Measurements from ENCODE around the gene SLC35F1.

Gene SLC35F1

GRCh38 chr6:118207947-118208346 lies 300.9 kb downstream of the SLC35F1 start:
- Histone ChIP-seq H3K4me1 (ENCODE audit: control insufficient read depth, insufficient read depth, low read length) (peaks cover 6% of the 10 kb centered on the region), H3K36me3 (ENCODE audit: control insufficient read depth, insufficient read depth, low read length) (no peaks in the 10 kb centered on the region), H3K9me3 (ENCODE audit: control insufficient read depth, insufficient read depth, low read length) (no peaks in the 10 kb centered on the region), H3K27me3 (ENCODE audit: control insufficient read depth, insufficient read depth, low read length) (no peaks in the 10 kb centered on the region), H3K9ac (ENCODE audit: low read depth, low read length) (no peak overlapping the region), H3K4me3 (ENCODE audit: low read depth, low read length) (no peak overlapping the region)

GRCh38 chr6:118212451-118213173 lies 305.5 kb downstream of the SLC35F1 start:
- Histone ChIP-seq H3K9ac (ENCODE audit: low read depth, low read length) (no peak overlapping the region), H3K9me3 (ENCODE audit: control insufficient read depth, insufficient read depth, low read length) (no peaks in the 10 kb centered on the region), H3K4me1 (ENCODE audit: control insufficient read depth, insufficient read depth, low read length) (peaks cover 6% of the 10 kb centered on the region), H3K27me3 (ENCODE audit: control insufficient read depth, insufficient read depth, low read length) (no peaks in the 10 kb centered on the region), H3K36me3 (ENCODE audit: control insufficient read depth, insufficient read depth, low read length) (no peaks in the 10 kb centered on the region), H3K4me3 (ENCODE audit: low read depth, low read length) (no peak overlapping the region)

GRCh38 chr6:118215269-118215668 lies 308.2 kb downstream of the SLC35F1 start:
- H3K27me3 ChIP-seq (ENCODE audit: control insufficient read depth, insufficient read depth, low read length): no peaks in the 10 kb centered on the region
- no peak overlapping the region for H3K4me3 ChIP-seq (ENCODE audit: low read depth, low read length)
- H3K36me3 ChIP-seq (ENCODE audit: control insufficient read depth, insufficient read depth, low read length): no peaks in the 10 kb centered on the region
- no peaks in the 10 kb centered on the region for H3K9me3 ChIP-seq (ENCODE audit: control insufficient read depth, insufficient read depth, low read length)
- H3K4me1 ChIP-seq (ENCODE audit: control insufficient read depth, insufficient read depth, low read length): no peaks in the 10 kb centered on the region
- H3K9ac ChIP-seq (ENCODE audit: low read depth, low read length): no peak overlapping the region

GRCh38 chr6:118216751-118217150 lies 309.7 kb downstream of the SLC35F1 start:
- Histone ChIP-seq H3K9me3 (ENCODE audit: control insufficient read depth, insufficient read depth, low read length) (no peaks in the 10 kb centered on the region), H3K4me3 (ENCODE audit: low read depth, low read length) (no peak overlapping the region), H3K4me1 (ENCODE audit: control insufficient read depth, insufficient read depth, low read length) (no peaks in the 10 kb centered on the region), H3K27me3 (ENCODE audit: control insufficient read depth, insufficient read depth, low read length) (no peaks in the 10 kb centered on the region), H3K36me3 (ENCODE audit: control insufficient read depth, insufficient read depth, low read length) (no peaks in the 10 kb centered on the region), H3K9ac (ENCODE audit: low read depth, low read length) (no peak overlapping the region)

DNA sequence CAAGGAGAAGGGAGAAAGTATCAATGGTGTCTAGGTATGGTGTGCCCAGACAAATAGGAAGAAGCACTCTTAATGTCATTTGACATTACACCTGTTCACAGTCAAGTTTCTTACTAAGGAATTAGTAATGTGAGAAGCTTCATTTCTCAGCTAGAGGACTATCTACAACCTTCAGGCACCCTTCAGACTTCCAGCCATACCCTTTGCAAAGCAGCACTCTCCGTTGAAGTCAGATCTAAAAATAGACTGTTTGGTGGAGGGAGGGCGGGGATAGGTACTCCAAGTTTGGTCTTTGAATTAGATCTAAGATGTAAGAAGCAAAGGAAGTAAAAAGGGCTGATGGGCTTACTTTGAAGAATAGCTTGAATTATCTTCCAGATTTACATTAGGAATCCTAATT lies 311.1 kb downstream of the SLC35F1 start:
- Histone ChIP-seq H3K36me3 (ENCODE audit: control insufficient read depth, insufficient read depth, low read length) (no peaks in the 10 kb centered on the region), H3K9me3 (ENCODE audit: control insufficient read depth, insufficient read depth, low read length) (no peaks in the 10 kb centered on the region), H3K27me3 (ENCODE audit: control insufficient read depth, insufficient read depth, low read length) (no peaks in the 10 kb centered on the region), H3K4me1 (ENCODE audit: control insufficient read depth, insufficient read depth, low read length) (no peaks in the 10 kb centered on the region), H3K4me3 (ENCODE audit: low read depth, low read length) (no peak overlapping the region), H3K9ac (ENCODE audit: low read depth, low read length) (no peak overlapping the region)

DNA sequence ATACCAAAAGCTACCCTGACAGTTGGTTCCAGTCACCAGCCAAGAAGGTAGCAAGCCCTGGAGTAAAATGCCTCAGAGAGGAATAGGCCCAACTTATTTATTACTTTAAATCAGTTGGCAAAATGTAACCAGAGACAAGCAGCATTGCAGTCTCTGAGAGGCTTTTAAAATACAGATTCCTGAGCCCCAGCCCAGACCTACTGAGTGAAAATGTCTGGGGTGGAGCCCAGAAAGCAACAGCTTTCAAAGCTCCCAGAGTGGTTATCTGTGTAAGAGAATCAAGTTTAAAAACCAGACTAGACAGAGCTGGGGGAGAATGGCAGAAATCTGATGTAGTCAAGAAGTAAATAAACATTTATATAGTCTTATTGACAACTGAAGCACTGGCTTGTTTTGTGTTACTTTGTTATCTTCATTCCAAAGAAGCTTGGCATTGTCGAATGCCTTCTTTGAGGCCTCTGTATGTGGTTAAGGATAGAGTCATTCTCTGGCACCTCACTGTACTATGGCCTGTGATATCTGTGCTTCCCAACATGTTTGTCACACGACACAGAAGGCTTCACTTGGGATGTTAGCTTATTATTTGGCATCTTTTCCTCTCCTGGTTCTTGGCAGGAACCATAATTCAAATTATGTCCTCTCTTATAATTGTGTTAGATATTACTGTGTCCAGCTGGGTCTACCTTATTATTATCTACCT lies 313.5 kb downstream of the SLC35F1 start:
- Histone ChIP-seq H3K4me3 (ENCODE audit: low read depth, low read length) (no peak overlapping the region), H3K9me3 (ENCODE audit: control insufficient read depth, insufficient read depth, low read length) (no peaks in the 10 kb centered on the region), H3K9ac (ENCODE audit: low read depth, low read length) (no peak overlapping the region), H3K4me1 (ENCODE audit: control insufficient read depth, insufficient read depth, low read length) (no peaks in the 10 kb centered on the region), H3K27me3 (ENCODE audit: control insufficient read depth, insufficient read depth, low read length) (no peaks in the 10 kb centered on the region), H3K36me3 (ENCODE audit: control insufficient read depth, insufficient read depth, low read length) (no peaks in the 10 kb centered on the region)

DNA sequence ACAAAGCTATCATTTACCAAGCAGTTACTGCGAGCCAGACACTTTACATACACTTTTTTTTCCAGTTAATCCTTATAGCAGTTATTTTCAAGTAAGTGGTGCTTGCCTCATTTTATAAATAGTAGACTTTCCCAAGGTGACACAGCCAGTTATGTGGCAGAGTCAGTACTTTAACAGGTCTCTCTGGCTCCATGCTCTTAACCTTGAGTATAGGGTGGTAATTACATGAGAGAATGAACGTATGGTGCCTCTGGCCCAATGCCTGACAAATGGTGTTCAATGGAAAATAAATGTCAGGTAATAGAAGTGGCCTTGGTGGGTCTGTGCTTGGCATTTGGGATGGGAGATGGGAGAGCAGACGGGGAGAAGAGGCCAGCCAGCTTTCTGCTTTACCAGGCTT lies 316.3 kb downstream of the SLC35F1 start:
- Histone ChIP-seq H3K4me1 (ENCODE audit: control insufficient read depth, insufficient read depth, low read length) (no peaks in the 10 kb centered on the region), H3K27me3 (ENCODE audit: control insufficient read depth, insufficient read depth, low read length) (no peaks in the 10 kb centered on the region), H3K4me3 (ENCODE audit: low read depth, low read length) (no peak overlapping the region), H3K36me3 (ENCODE audit: control insufficient read depth, insufficient read depth, low read length) (no peaks in the 10 kb centered on the region), H3K9me3 (ENCODE audit: control insufficient read depth, insufficient read depth, low read length) (no peaks in the 10 kb centered on the region), H3K9ac (ENCODE audit: low read depth, low read length) (no peak overlapping the region)

DNA sequence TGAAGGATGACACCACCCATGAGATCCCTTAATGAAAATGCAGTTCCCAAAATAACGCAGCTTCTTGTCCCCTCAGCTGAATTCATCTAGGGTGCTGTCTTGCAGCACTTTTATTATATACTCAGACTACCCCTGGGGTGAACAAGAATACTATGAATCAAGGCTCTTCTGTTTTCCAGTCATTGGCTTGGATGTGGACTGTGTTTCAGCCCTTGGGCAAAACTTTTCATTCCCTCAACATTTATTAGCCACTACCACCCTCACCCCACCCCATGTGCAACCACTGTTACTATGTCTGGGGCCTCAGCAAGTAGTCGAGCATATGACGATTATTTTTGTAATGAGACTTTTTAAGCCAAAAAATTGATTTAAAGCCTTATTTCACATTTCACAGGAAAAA lies 321.8 kb downstream of the SLC35F1 start:
- no peaks in the 10 kb centered on the region for H3K27me3 ChIP-seq (ENCODE audit: control insufficient read depth, insufficient read depth, low read length)
- H3K36me3 ChIP-seq (ENCODE audit: control insufficient read depth, insufficient read depth, low read length): no peaks in the 10 kb centered on the region
- H3K9ac ChIP-seq (ENCODE audit: low read depth, low read length): no peak overlapping the region
- H3K4me3 ChIP-seq (ENCODE audit: low read depth, low read length): no peak overlapping the region
- H3K4me1 ChIP-seq (ENCODE audit: control insufficient read depth, insufficient read depth, low read length): no peaks in the 10 kb centered on the region
- no peaks in the 10 kb centered on the region for H3K9me3 ChIP-seq (ENCODE audit: control insufficient read depth, insufficient read depth, low read length)

DNA sequence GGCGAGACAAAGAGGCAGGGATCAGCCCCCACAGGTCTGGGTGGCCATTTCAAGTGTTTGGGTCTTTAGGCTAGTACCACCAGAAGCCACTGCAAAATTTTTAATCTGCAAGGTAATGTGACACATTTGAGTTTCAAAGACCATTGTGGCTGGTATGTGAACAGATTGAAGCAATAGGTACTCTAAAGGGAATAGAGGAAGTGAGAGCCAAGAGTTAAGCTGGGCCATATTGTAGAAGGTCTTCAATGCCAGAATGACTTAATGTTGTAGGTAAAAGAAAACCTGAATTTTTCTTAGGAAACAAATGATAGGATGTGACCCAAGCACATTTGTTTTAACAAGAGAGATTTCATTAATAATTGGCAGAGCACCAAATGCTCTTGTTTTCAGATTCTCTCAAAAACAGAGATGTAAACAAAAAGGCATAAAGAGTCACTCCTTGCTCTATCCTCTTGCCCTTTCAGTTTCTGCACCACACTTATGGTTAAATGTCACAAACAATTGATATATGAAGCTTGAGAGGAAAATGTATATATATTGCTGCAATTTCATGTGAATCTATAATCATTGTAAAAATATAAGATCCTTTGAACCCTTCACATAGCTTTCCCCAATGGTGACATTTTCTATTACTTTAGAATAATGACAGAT lies 333.9 kb downstream of the SLC35F1 start:
- Histone ChIP-seq H3K4me3 (ENCODE audit: low read depth, low read length) (no peak overlapping the region), H3K9ac (ENCODE audit: low read depth, low read length) (no peak overlapping the region), H3K4me1 (ENCODE audit: control insufficient read depth, insufficient read depth, low read length) (no peaks in the 10 kb centered on the region), H3K36me3 (ENCODE audit: control insufficient read depth, insufficient read depth, low read length) (no peaks in the 10 kb centered on the region), H3K27me3 (ENCODE audit: control insufficient read depth, insufficient read depth, low read length) (no peaks in the 10 kb centered on the region), H3K9me3 (ENCODE audit: control insufficient read depth, insufficient read depth, low read length) (no peaks in the 10 kb centered on the region)

- Histone ChIP-seq H3K9me3 (ENCODE audit: control insufficient read depth, insufficient read depth, low read length) (no peaks in the 10 kb centered on the region), H3K4me1 (ENCODE audit: control insufficient read depth, insufficient read depth, low read length) (no peaks in the 10 kb centered on the region), H3K27me3 (ENCODE audit: control insufficient read depth, insufficient read depth, low read length) (no peaks in the 10 kb centered on the region), H3K9ac (ENCODE audit: low read depth, low read length) (no peak overlapping the region), H3K36me3 (ENCODE audit: control insufficient read depth, insufficient read depth, low read length) (no peaks in the 10 kb centered on the region), H3K4me3 (ENCODE audit: low read depth, low read length) (no peak overlapping the region)
Observed at GRCh38 chr6:118246406-118246805, 339.3 kb downstream of the SLC35F1 start.

- Histone ChIP-seq H3K36me3 (ENCODE audit: control insufficient read depth, insufficient read depth, low read length) (no peaks in the 10 kb centered on the region), H3K4me1 (ENCODE audit: control insufficient read depth, insufficient read depth, low read length) (no peaks in the 10 kb centered on the region), H3K27me3 (ENCODE audit: control insufficient read depth, insufficient read depth, low read length) (no peaks in the 10 kb centered on the region), H3K9ac (ENCODE audit: low read depth, low read length) (no peak overlapping the region), H3K9me3 (ENCODE audit: control insufficient read depth, insufficient read depth, low read length) (no peaks in the 10 kb centered on the region), H3K4me3 (ENCODE audit: low read depth, low read length) (no peak overlapping the region)
Observed at GRCh38 chr6:118248171-118248570, 341.1 kb downstream of the SLC35F1 start.

DNA sequence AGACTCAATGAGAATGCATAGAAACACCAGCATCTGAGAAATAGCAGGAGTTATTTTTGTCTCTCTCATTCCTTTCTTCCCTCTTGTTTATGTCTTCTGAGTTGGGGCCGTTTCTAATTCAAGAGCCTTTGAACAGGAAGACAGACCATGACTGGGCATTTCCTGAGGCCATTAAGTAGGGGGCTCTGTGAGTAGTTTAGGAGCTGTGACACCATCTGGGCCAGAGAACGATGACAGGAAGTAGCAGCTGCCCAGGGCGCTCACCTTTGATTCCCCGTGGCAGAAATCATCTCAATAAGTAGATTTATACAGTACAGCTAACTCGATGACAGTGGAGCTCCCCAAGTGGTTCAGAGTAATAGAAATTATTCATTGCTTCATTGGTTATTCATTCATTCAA lies 342.6 kb downstream of the SLC35F1 start:
- Histone ChIP-seq H3K4me1 (ENCODE audit: control insufficient read depth, insufficient read depth, low read length) (no peaks in the 10 kb centered on the region), H3K4me3 (ENCODE audit: low read depth, low read length) (no peak overlapping the region), H3K27me3 (ENCODE audit: control insufficient read depth, insufficient read depth, low read length) (no peaks in the 10 kb centered on the region), H3K36me3 (ENCODE audit: control insufficient read depth, insufficient read depth, low read length) (no peaks in the 10 kb centered on the region), H3K9ac (ENCODE audit: low read depth, low read length) (no peak overlapping the region), H3K9me3 (ENCODE audit: control insufficient read depth, insufficient read depth, low read length) (no peaks in the 10 kb centered on the region)
